K562 (cell line): ENCODE measurements around the gene FAM43B. TPM values are rescaled to one million over a fixed set of nuclear protein-coding genes. Genes with fewer than 3 reads are reported as not detected.

Source experiments
- BRD4 ChIP-seq: fragments of 200-600 bp; sonication (generic); IDR thresholded peaks from 2 replicates; pipeline ENCODE4 v1.6.1; 2017; ENCODE audit warnings: inconsistent platforms
- CBX5 ChIP-seq: IDR thresholded peaks from 2 replicates; pipeline ENCODE4 v1.6.1; 2014; ENCODE audit warnings: low read depth, borderline replicate concordance
- CSDE1 ChIP-seq, 2 experiments: fragments of 450-650 bp; IDR thresholded peaks; 2 replicates each; pipeline ENCODE4 v1.6.1; 2016; ENCODE audit warnings: mild to moderate bottlenecking in 1 of 2
- DPF2 ChIP-seq: fragments of 450-650 bp; IDR thresholded peaks from 2 replicates; pipeline ENCODE4 v1.6.1; 2016
- ETV1 ChIP-seq: fragments of 450-650 bp; conservative IDR thresholded peaks from 2 replicates; pipeline ENCODE4 v1.6.1; 2016; ENCODE audit warnings: missing genetic modification characterization, control low read depth, low read depth, missing compliant biosample characterization
- ETV6 ChIP-seq, 3 experiments: fragments of 150-350 bp in 1 of 3; sonication (generic) in 1 of 3; formaldehyde crosslinking in 1 of 3; IDR thresholded peaks; 2 replicates each; pipeline versions ENCODE4 v1.6.1 to v1.8.0; 2014 to 2022; ENCODE audit warnings: borderline replicate concordance in 2 of 3, low read depth in 2 of 3, antibody characterized with exemption in 1 of 3, low read length in 1 of 3, mild to moderate bottlenecking in 1 of 3, missing genetic modification reagents in 1 of 3
- FOXM1 ChIP-seq, 2 experiments: fragments of 450-650 bp in 1 of 2; sonication (generic) in 1 of 2; formaldehyde crosslinking in 1 of 2; IDR thresholded peaks; 2 replicates each; pipeline versions ENCODE4 v1.6.1 to v1.9.0; 2017 to 2022; ENCODE audit warnings: low read depth in 2 of 2, mild to moderate bottlenecking in 2 of 2, missing genetic modification reagents in 1 of 2, moderate library complexity in 1 of 2
- HDAC2 ChIP-seq: fragments of 450-650 bp; IDR thresholded peaks from 2 replicates; pipeline ENCODE4 v1.6.1; 2016; ENCODE audit warnings: mild to moderate bottlenecking
- POLR3G ChIP-seq: IDR thresholded peaks from 2 replicates; pipeline ENCODE4 v1.6.1; 2011; ENCODE audit not compliant: insufficient read length, insufficient replicate concordance; ENCODE audit errors: extremely low read depth
- PRMT5 ChIP-seq: sonication (generic); formaldehyde crosslinking; IDR thresholded peaks from 2 replicates; pipeline ENCODE4 v1.5.0; 2020; ENCODE audit warnings: missing genetic modification reagents
- SRSF1 ChIP-seq: fragments of 200-400 bp; formaldehyde crosslinking; IDR thresholded peaks from 2 replicates; pipeline ENCODE4 v1.6.1; 2017; ENCODE audit warnings: mild to moderate bottlenecking, low read depth, low read length, moderate library complexity
- TARDBP ChIP-seq: fragments of 450-650 bp; IDR thresholded peaks from 2 replicates; pipeline ENCODE4 v1.6.1; 2016
- ZBTB17 ChIP-seq: fragments of 450-650 bp; formaldehyde crosslinking; IDR thresholded peaks from 2 replicates; pipeline ENCODE4 v1.4.0; 2020; ENCODE audit warnings: mild to moderate bottlenecking
- ZKSCAN1 ChIP-seq: fragments of 150-350 bp; IDR thresholded peaks from 2 replicates; pipeline ENCODE4 v1.6.1; 2016; ENCODE audit warnings: low read depth, low read length
- ZSCAN29 ChIP-seq: fragments of 450-650 bp; IDR thresholded peaks from 2 replicates; pipeline ENCODE4 v1.6.1; 2017
- polyA plus RNA-seq, 8 experiments: library from polyadenylated mRNA; depleted of rRNA in 4 of 8; stranded (reverse) in 5 of 8; unstranded in 3 of 8; fragments of >200 nt; fragmentation: Nextera tagmentation in 2 of 8; fragmentation: Illumina TruSeq in 1 of 8; extraction: Ambion mirVana in 2 of 8; extraction: Trizol in 1 of 8; gene quantifications; 2 replicates each; pipeline versions ENCODE4 v1.2.1 to v1.2.3, GENCODE V29; 2011 to 2014; ENCODE audit warnings: inconsistent platforms in 1 of 8, missing spikeins in 1 of 8
- total RNA-seq, 7 experiments: library from RNA; depleted of rRNA in 6 of 7; stranded (reverse); fragments of >200 nt in 6 of 7; fragmentation: Illumina TruSeq in 2 of 7; extraction: Trizol in 2 of 7; gene quantifications; 2 replicates each; pipeline versions ENCODE4 v1.2.1 to v1.2.3, GENCODE V29; 2011 to 2021; ENCODE audit warnings: low replicate concordance in 1 of 7
- TF ChIP-seq, protein P1 (sequence below): fragments of 450-650 bp; IDR thresholded peaks from 2 replicates; pipeline ENCODE4 v1.6.1; 2016; ENCODE audit warnings: low read depth
- TF ChIP-seq, protein P2 (sequence below): fragments of 450-650 bp; conservative IDR thresholded peaks from 2 replicates; pipeline ENCODE4 v1.6.1; 2016; ENCODE audit warnings: missing genetic modification characterization, low read depth, mild to moderate bottlenecking, control low read depth, missing compliant biosample characterization
- TF ChIP-seq, protein P3 (sequence below): fragments of 450-650 bp; IDR thresholded peaks from 2 replicates; pipeline ENCODE4 v1.6.1; 2016; ENCODE audit warnings: missing biosample characterization, missing genetic modification characterization

Gene FAM43B
- total and polyA plus RNA-seq, 9 of the 15 experiments (the other 6 are each of a cell fraction or from before 2014, with no cell fraction given): not detected

DNA sequence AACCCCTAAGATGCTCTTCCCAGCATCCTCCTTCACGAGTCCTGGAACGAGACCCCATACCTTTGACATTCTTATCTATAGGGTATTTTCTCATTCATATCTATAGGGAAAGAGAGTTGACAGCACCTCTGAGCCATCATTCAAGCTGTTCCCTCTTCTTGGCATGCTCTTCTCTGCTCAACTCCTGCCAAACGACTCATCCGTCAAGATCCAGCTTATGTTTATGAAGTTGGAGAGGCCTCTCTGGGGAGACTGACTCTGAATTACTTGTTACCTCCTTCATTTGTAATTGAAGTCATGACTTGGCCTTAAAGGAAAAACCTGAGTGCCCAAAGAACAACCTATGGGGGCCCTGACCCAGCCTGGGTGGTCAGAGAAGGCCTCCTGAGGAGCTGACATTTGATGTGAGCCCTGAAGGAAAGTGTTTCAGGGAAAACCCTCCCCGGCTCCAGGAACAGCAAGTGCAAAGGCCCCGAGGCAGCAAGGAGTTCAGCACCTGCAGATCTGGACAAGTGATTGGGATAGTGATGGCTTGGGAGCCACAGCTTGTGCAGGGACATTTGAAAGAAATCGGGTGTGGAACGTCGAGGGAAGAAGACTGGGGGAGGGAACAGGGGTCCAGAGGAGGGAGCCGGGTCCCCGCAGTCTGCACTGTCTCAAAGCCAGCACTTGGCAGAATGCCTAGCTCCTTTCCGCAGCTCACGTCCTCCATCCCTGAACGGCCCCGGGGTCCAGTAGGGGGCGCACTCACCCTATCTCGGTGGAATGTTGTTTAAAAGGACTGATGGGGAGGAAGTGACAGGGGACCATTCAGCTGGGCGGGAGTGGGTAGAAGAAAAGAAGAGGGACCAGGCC, 22.5 kb downstream of the FAM43B start (continued):
- TF ChIP-seq ETV6 (IDR thresholded peaks at IDR 0.05; ENCODE audit: borderline replicate concordance in 1 of 2, low read depth in 2 of 2, low read length in 1 of 2) (no peak), ETV6 (CRISPR knock-in tag; IDR thresholded peaks at IDR 0.05; ENCODE audit: borderline replicate concordance) (no peak), ZBTB17 (CRISPR knock-in tag) (no peak), CSDE1 (IDR thresholded peaks at IDR 0.05) (no peak), FOXM1 (IDR thresholded peaks at IDR 0.05; ENCODE audit: low read depth) (no peak), FOXM1 (CRISPR knock-in tag; IDR thresholded peaks at IDR 0.05; ENCODE audit: low read depth) (no peak), BRD4 (no peak), TARDBP (no peak), ZKSCAN1 (peak; percentile 34; the same call in 1 of the 2 replicates), HDAC2 (peak; percentile 78), ETV1 (peak; percentile 40; the same call in 1 of the 2 replicates), SRSF1 (no peak), ZSCAN29 (no peak), DPF2 (0 out of 2 replicates have a peak, but pooled peaks have one; percentile 37), CBX5 (0 out of 2 replicates have a peak, but pooled peaks have one; percentile 12), POLR3G (no peak), PRMT5 (CRISPR knock-in tag) (no peak)
- TF ChIP-seq, protein P1, sequence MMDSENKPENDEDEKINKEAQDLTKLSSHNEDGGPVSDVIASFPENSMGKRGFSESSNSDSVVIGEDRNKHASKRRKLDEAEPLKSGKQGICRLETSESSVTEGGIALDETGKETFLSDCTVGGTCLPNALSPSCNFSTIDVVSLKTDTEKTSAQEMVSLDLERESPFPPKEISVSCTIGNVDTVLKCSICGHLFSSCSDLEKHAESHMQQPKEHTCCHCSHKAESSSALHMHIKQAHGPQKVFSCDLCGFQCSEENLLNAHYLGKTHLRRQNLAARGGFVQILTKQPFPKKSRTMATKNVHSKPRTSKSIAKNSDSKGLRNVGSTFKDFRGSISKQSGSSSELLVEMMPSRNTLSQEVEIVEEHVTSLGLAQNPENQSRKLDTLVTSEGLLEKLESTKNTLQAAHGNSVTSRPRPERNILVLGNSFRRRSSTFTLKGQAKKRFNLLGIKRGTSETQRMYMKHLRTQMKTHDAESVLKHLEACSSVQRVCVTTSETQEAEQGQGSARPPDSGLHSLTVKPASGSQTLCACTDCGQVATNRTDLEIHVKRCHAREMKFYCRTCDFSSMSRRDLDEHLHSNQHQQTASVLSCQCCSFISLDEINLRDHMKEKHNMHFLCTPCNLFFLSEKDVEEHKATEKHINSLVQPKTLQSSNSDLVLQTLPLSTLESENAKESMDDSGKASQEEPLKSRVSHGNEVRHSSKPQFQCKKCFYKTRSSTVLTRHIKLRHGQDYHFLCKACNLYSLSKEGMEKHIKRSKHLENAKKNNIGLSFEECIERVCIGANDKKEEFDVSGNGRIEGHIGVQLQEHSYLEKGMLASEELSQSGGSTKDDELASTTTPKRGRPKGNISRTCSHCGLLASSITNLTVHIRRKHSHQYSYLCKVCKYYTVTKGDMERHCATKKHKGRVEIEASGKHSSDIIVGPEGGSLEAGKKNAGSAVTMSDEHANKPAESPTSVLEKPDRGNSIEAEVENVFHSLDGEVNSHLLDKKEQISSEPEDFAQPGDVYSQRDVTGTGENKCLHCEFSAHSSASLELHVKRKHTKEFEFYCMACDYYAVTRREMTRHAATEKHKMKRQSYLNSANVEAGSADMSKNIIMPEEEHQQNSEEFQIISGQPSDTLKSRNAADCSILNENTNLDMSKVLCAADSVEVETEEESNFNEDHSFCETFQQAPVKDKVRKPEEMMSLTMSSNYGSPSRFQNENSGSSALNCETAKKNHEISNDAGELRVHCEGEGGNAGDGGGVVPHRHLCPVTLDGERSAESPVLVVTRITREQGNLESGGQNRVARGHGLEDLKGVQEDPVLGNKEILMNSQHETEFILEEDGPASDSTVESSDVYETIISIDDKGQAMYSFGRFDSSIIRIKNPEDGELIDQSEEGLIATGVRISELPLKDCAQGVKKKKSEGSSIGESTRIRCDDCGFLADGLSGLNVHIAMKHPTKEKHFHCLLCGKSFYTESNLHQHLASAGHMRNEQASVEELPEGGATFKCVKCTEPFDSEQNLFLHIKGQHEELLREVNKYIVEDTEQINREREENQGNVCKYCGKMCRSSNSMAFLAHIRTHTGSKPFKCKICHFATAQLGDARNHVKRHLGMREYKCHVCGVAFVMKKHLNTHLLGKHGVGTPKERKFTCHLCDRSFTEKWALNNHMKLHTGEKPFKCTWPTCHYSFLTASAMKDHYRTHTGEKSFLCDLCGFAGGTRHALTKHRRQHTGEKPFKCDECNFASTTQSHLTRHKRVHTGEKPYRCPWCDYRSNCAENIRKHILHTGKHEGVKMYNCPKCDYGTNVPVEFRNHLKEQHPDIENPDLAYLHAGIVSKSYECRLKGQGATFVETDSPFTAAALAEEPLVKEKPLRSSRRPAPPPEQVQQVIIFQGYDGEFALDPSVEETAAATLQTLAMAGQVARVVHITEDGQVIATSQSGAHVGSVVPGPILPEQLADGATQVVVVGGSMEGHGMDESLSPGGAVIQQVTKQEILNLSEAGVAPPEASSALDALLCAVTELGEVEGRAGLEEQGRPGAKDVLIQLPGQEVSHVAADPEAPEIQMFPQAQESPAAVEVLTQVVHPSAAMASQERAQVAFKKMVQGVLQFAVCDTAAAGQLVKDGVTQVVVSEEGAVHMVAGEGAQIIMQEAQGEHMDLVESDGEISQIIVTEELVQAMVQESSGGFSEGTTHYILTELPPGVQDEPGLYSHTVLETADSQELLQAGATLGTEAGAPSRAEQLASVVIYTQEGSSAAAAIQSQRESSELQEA: no peak
- TF ChIP-seq, protein P2, sequence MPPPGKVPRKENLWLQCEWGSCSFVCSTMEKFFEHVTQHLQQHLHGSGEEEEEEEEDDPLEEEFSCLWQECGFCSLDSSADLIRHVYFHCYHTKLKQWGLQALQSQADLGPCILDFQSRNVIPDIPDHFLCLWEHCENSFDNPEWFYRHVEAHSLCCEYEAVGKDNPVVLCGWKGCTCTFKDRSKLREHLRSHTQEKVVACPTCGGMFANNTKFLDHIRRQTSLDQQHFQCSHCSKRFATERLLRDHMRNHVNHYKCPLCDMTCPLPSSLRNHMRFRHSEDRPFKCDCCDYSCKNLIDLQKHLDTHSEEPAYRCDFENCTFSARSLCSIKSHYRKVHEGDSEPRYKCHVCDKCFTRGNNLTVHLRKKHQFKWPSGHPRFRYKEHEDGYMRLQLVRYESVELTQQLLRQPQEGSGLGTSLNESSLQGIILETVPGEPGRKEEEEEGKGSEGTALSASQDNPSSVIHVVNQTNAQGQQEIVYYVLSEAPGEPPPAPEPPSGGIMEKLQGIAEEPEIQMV: no peak
- TF ChIP-seq, protein P3, sequence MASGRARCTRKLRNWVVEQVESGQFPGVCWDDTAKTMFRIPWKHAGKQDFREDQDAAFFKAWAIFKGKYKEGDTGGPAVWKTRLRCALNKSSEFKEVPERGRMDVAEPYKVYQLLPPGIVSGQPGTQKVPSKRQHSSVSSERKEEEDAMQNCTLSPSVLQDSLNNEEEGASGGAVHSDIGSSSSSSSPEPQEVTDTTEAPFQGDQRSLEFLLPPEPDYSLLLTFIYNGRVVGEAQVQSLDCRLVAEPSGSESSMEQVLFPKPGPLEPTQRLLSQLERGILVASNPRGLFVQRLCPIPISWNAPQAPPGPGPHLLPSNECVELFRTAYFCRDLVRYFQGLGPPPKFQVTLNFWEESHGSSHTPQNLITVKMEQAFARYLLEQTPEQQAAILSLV: no peak
